GM23338 (cell line): ENCODE results near the gene BCLAF3.

Experiments used
- CTCF ChIP-seq, 2 experiments: fragments of 200-600 bp in 1 of 2; sonication (generic) in 1 of 2; conservative IDR thresholded peaks; 2 replicates each; pipeline versions ENCODE4 v1.5.1 to v1.6.1; 2016 to 2017; ENCODE audit warnings: antibody characterized with exemption in 2 of 2, low read depth in 2 of 2, mild to moderate bottlenecking in 2 of 2, moderate library complexity in 1 of 2
- EZH2 ChIP-seq: fragments of 200-600 bp; sonication (generic); IDR thresholded peaks from one replicate; pipeline ENCODE4 v1.8.0; 2017; ENCODE audit warnings: antibody characterized with exemption, mild to moderate bottlenecking, low read depth; ENCODE audit not compliant: unreplicated experiment

GRCh38 chrX:19990151-19990555 is 708 bp downstream of the BCLAF3 start:
- TF ChIP-seq CTCF (conservative IDR thresholded peaks at IDR 0.05; ENCODE audit: low read depth in 2 of 2) (no peak), EZH2 (no peak)
